Endodermal cell (in vitro differentiated cells): ENCODE data around the gene SSH2. TPM values are rescaled to one million over a fixed set of nuclear protein-coding genes. Genes with fewer than 3 reads are reported as not detected.
"Not testable (repeated sequence)": the region's sequence is repeated elsewhere in the genome, so short reads cannot be mapped to it uniquely, and the experiment has no call there.

Experiments
- DNase-seq: peaks from one replicate; pipeline ENCODE4 v3.0.0-alpha.2; 2017
- H3K27ac ChIP-seq: 2 replicates; pipeline ENCODE4 v1.5.1; 2013; ENCODE audit warnings: mild to moderate bottlenecking, low read depth, low read length, moderate library complexity
- H3K27me3 ChIP-seq: 2 replicates; pipeline ENCODE4 v1.6.1; 2013; ENCODE audit warnings: mild to moderate bottlenecking, low read length, moderate library complexity; ENCODE audit not compliant: insufficient read depth, control insufficient read depth, poor library complexity, severe bottlenecking
- H3K36me3 ChIP-seq: 2 replicates; pipeline ENCODE4 v1.7.0; 2013; ENCODE audit warnings: mild to moderate bottlenecking, low read length, moderate library complexity; ENCODE audit not compliant: control insufficient read depth, insufficient read depth
- H3K4me1 ChIP-seq: one replicate; pipeline ENCODE4 v1.7.0; 2013; ENCODE audit warnings: low read length; ENCODE audit not compliant: control insufficient read depth, insufficient read depth
- H3K4me3 ChIP-seq: 2 replicates; pipeline ENCODE4 v1.5.1; 2013; ENCODE audit warnings: mild to moderate bottlenecking, low read length, moderate library complexity
- H3K9ac ChIP-seq: 2 replicates; pipeline ENCODE4 v1.6.1; 2013; ENCODE audit warnings: mild to moderate bottlenecking, low read length, moderate library complexity; ENCODE audit not compliant: poor library complexity, severe bottlenecking; ENCODE audit errors: extremely low read depth
- H3K9me3 ChIP-seq: 2 replicates; pipeline ENCODE4 v1.6.1; 2013; ENCODE audit warnings: mild to moderate bottlenecking, low read length, moderate library complexity; ENCODE audit not compliant: control insufficient read depth
- H3K27ac Mint-ChIP-seq: 2 replicates; pipeline ENCODE4 v1.8.0; 2020; ENCODE audit warnings: mixed read lengths
- H3K27me3 Mint-ChIP-seq: 2 replicates; pipeline ENCODE4 v1.8.0; 2021; ENCODE audit warnings: mild to moderate bottlenecking, mixed read lengths; ENCODE audit not compliant: insufficient read depth
- H3K36me3 Mint-ChIP-seq: 2 replicates; pipeline ENCODE4 v1.8.0; 2020; ENCODE audit warnings: low read depth, mixed read lengths
- H3K4me1 Mint-ChIP-seq: 2 replicates; pipeline ENCODE4 v1.8.0; 2020; ENCODE audit warnings: mixed read lengths
- H3K4me3 Mint-ChIP-seq: 2 replicates; pipeline ENCODE4 v1.8.0; 2020; ENCODE audit warnings: mild to moderate bottlenecking, moderate library complexity, mixed read lengths
- H3K9me3 Mint-ChIP-seq: 2 replicates; pipeline ENCODE4 v1.8.0; 2020; ENCODE audit warnings: mild to moderate bottlenecking, mixed read lengths
- CTCF ChIP-seq: fragments of 200-600 bp; sonication (generic); conservative IDR thresholded peaks from 2 replicates; pipeline ENCODE4 v1.5.0; 2021; ENCODE audit warnings: antibody characterized with exemption, mild to moderate bottlenecking
- WGBS, 2 experiments: methylation state at CpG; one replicate each; pipeline versions ENCODE4 v1.1.5 to v1.1.7; 2013; ENCODE audit warnings: missing lambda C conversion rate in 2 of 2, mixed read lengths in 1 of 2; ENCODE audit not compliant: insufficient coverage in 1 of 2, insufficient read length in 1 of 2; 5-methylcytosine and 5-hydroxymethylcytosine counted together
- total RNA-seq, 2 donors: library from RNA; stranded (reverse); fragmentation: NEBNext Ultra II Directional in 1 of 2; extraction: Animal tissue kit (Norgen Biotek cat#: 25700) in 1 of 2; gene quantifications; 2 replicates in 1 of 2; 3 replicates in 1 of 2; pipeline ENCODE4 v1.2.1, GENCODE V29; 2021

SSH2 gene
- total RNA-seq, 2 donors from 2014 or later = 11.3 to 13.5 TPM

GRCh38 chr17:29881256-29881655 lies 48.8 kb downstream of the SSH2 start:
- no peaks in the 10 kb centered on the region for H3K36me3 Mint-ChIP-seq
- WGBS, 2 experiments = 92 to 100% methylated on average over 3 of the region's 3 CpGs

GRCh38 chr17:29880031-29880430 lies 50.0 kb downstream of the SSH2 start:
- TF ChIP-seq CTCF = no peak
- Histone ChIP-seq H3K27me3 (peaks cover 14% of the 10 kb centered on the region), H3K9me3 (peaks cover 9% of the 10 kb centered on the region), H3K36me3 (no peaks in the 10 kb centered on the region), H3K4me1 (no peaks in the 10 kb centered on the region), H3K4me3 (no peak overlapping the region), H3K27ac (no peak overlapping the region), H3K9ac (no peak overlapping the region)
- Mint-ChIP-seq H3K4me1 (peaks cover 11% of the 10 kb centered on the region), H3K27ac (no peak overlapping the region), H3K9me3 (no peaks in the 10 kb centered on the region), H3K4me3 (no peak overlapping the region), H3K36me3 (no peaks in the 10 kb centered on the region), H3K27me3 (peaks cover 10% of the 10 kb centered on the region)
- WGBS, 2 experiments = 89 to 94% methylated on average over 5 to 6 of the region's 6 CpGs
- no peak for DNase-seq

More at GRCh38 chr17:29881256-29881655, 48.8 kb downstream of the SSH2 start:
- no peak overlapping the region for H3K27ac Mint-ChIP-seq
- Histone ChIP-seq H3K9me3 (peaks cover 4% of the 10 kb centered on the region), H3K9ac (no peak overlapping the region), H3K4me1 (no peaks in the 10 kb centered on the region), H3K27ac (no peak overlapping the region), H3K36me3 (no peaks in the 10 kb centered on the region), H3K4me3 (no peak overlapping the region), H3K27me3 (peaks cover 10% of the 10 kb centered on the region)
- no peaks in the 10 kb centered on the region for H3K9me3 Mint-ChIP-seq
- no peak for DNase-seq
- H3K4me1 Mint-ChIP-seq = peaks cover 3% of the 10 kb centered on the region
- peaks cover 10% of the 10 kb centered on the region for H3K27me3 Mint-ChIP-seq
- no peak for TF ChIP-seq CTCF
- H3K4me3 Mint-ChIP-seq = no peak overlapping the region

GRCh38 chr17:29874931-29875596 lies 55.0 kb downstream of the SSH2 start:
- Histone ChIP-seq H3K9ac (no peak overlapping the region), H3K9me3 (peaks cover 9% of the 10 kb centered on the region), H3K4me1 (no peaks in the 10 kb centered on the region), H3K4me3 (no peak overlapping the region), H3K27me3 (peaks cover 21% of the 10 kb centered on the region), H3K27ac (no peak overlapping the region), H3K36me3 (no peaks in the 10 kb centered on the region)
- Mint-ChIP-seq H3K4me1 (peaks cover 12% of the 10 kb centered on the region), H3K27ac (no peak overlapping the region), H3K27me3 (peaks cover 14% of the 10 kb centered on the region), H3K4me3 (no peak overlapping the region), H3K36me3 (no peaks in the 10 kb centered on the region), H3K9me3 (no peaks in the 10 kb centered on the region)
- WGBS, 2 experiments = 100% methylated on average over 1 of the region's 1 CpG
- DNase-seq = no peak
- TF ChIP-seq CTCF = no peak

GRCh38 chr17:29874358-29874757 lies 55.7 kb downstream of the SSH2 start:
- H3K27ac ChIP-seq, H3K27ac Mint-ChIP-seq, H3K4me3 Mint-ChIP-seq, H3K36me3 Mint-ChIP-seq, H3K36me3 ChIP-seq, H3K9me3 ChIP-seq, H3K4me3 ChIP-seq, H3K4me1 ChIP-seq, H3K4me1 Mint-ChIP-seq, H3K9ac ChIP-seq, H3K9me3 Mint-ChIP-seq, DNase-seq: not testable (repeated sequence)
- H3K27me3 Mint-ChIP-seq = peaks cover 14% of the 10 kb centered on the region
- WGBS, 2 experiments = 75% methylated on average over 1 of the region's 1 CpG; no CpG with 5 or more reads in 1 of the 2 experiments
- H3K27me3 ChIP-seq = peaks cover 22% of the 10 kb centered on the region
